T-helper 17 cell (primary cell): ENCODE results near the gene PCP4L1. TPM values are rescaled to one million over a fixed set of nuclear protein-coding genes. Genes with fewer than 3 reads are reported as not detected.

ENCODE experiments used
- ATAC-seq: fragments of 150-1000 bp; cut with Tn5 transposase; 2 replicates; pipeline ENCODE4 v1.10.0; 2021; ENCODE audit warnings: mild to moderate bottlenecking, moderate library complexity
- DNase-seq, 3 donors: peaks; one replicate each; pipeline versions ENCODE4 v3.0.0 to v3.0.0-alpha.2; 2020 to 2021
- H3K9me3 ChIP-seq: one replicate; pipeline ENCODE4 v1.7.0; 2013; ENCODE audit warnings: low read length, mild to moderate bottlenecking; ENCODE audit not compliant: control insufficient read depth, poor library complexity, severe bottlenecking
- H3K27ac Mint-ChIP-seq: one replicate; pipeline ENCODE4 v1.8.0; 2022; ENCODE audit warnings: mild to moderate bottlenecking, moderate library complexity, mixed read lengths
- H3K27me3 Mint-ChIP-seq: one replicate; pipeline ENCODE4 v1.8.0; 2022; ENCODE audit warnings: mixed read lengths
- H3K36me3 Mint-ChIP-seq: one replicate; pipeline ENCODE4 v1.8.0; 2022; ENCODE audit warnings: low read depth, mixed read lengths
- H3K4me1 Mint-ChIP-seq: one replicate; pipeline ENCODE4 v1.8.0; 2022; ENCODE audit warnings: mild to moderate bottlenecking, mixed read lengths
- H3K4me3 Mint-ChIP-seq: one replicate; pipeline ENCODE4 v1.8.0; 2022; ENCODE audit warnings: mild to moderate bottlenecking, moderate library complexity, mixed read lengths
- total RNA-seq, 4 donors: library from RNA in 2 of 4; stranded (reverse) in 2 of 4; gene quantifications; one replicate each; pipeline ENCODE4 v1.2.3 and lab custom pipeline; 2022 to 2026

Gene PCP4L1
- total RNA-seq, 2 donors from 2014 or later = not detected

- Mint-ChIP-seq H3K27ac (no peak overlapping the region), H3K36me3 (peaks cover 8% of the 10 kb centered on the region), H3K4me1 (peaks cover 12% of the 10 kb centered on the region), H3K4me3 (no peak overlapping the region), H3K27me3 (peaks cover 70% of the 10 kb centered on the region)
- ATAC-seq (no peak), DNase-seq (no peak)
- peaks cover 4% of the 10 kb centered on the region for H3K9me3 ChIP-seq
Measured at GRCh38 chr1:161261261-161262235, 3.0 kb downstream of the PCP4L1 start.

GRCh38 chr1:161265305-161265704, 6.8 kb downstream of the PCP4L1 start:
- no peak overlapping the region for H3K27ac Mint-ChIP-seq
- DNase-seq (no peak), ATAC-seq (no peak)
- H3K36me3 Mint-ChIP-seq = peaks cover 2% of the 10 kb centered on the region
- H3K27me3 Mint-ChIP-seq = peaks cover 46% of the 10 kb centered on the region
- H3K9me3 ChIP-seq = no peaks in the 10 kb centered on the region
- H3K4me3 Mint-ChIP-seq = no peak overlapping the region
- peaks cover 9% of the 10 kb centered on the region for H3K4me1 Mint-ChIP-seq

- Mint-ChIP-seq H3K4me3 (no peak overlapping the region), H3K27ac (no peak overlapping the region), H3K4me1 (peaks cover 7% of the 10 kb centered on the region), H3K27me3 (peaks cover 37% of the 10 kb centered on the region), H3K36me3 (no peaks in the 10 kb centered on the region)
- ATAC-seq = no peak
- no peak for DNase-seq
- no peaks in the 10 kb centered on the region for H3K9me3 ChIP-seq
Measured at GRCh38 chr1:161266202-161266601, 7.7 kb downstream of the PCP4L1 start.

GRCh38 chr1:161266836-161267235, 8.3 kb downstream of the PCP4L1 start:
- no peaks in the 10 kb centered on the region for H3K9me3 ChIP-seq
- Mint-ChIP-seq H3K27ac (no peak overlapping the region), H3K4me3 (no peak overlapping the region), H3K36me3 (no peaks in the 10 kb centered on the region), H3K27me3 (peaks cover 36% of the 10 kb centered on the region), H3K4me1 (peaks cover 6% of the 10 kb centered on the region)
- ATAC-seq (no peak), DNase-seq (no peak)

- Mint-ChIP-seq H3K27me3 (peaks cover 34% of the 10 kb centered on the region), H3K4me1 (peaks cover 4% of the 10 kb centered on the region), H3K36me3 (no peaks in the 10 kb centered on the region), H3K4me3 (no peak overlapping the region), H3K27ac (no peak overlapping the region)
- no peak for ATAC-seq
- no peaks in the 10 kb centered on the region for H3K9me3 ChIP-seq
- no peak for DNase-seq
Measured at GRCh38 chr1:161267321-161267720, 8.8 kb downstream of the PCP4L1 start.

- Mint-ChIP-seq H3K36me3 (peaks cover 2% of the 10 kb centered on the region), H3K27me3 (peaks cover 45% of the 10 kb centered on the region), H3K4me3 (no peak overlapping the region), H3K4me1 (peaks cover 2% of the 10 kb centered on the region), H3K27ac (no peak overlapping the region)
- DNase-seq (no peak), ATAC-seq (no peak)
- no peaks in the 10 kb centered on the region for H3K9me3 ChIP-seq
Measured at GRCh38 chr1:161273402-161273801, 14.9 kb downstream of the PCP4L1 start.

DNA sequence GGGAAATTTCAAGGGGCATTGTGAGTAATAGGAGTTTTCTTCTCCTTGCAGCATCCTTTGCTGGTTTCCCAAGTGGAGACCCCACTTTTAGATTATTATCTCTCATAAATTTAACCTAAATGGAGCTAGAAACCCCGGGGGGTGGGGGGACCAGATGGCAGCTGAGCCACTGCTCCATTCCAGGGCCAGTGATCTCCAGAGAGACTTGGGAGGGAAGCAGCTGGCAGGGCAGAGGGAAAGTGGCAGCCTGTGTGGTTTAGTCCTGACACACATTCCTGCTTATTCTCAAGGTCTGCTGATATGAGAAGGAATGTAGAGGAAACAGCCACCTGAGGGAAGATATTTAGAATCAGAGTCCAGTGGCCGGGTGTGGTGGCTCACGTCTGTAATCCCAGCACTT, 16.3 kb downstream of the PCP4L1 start:
- ATAC-seq = no peak
- peaks cover 2% of the 10 kb centered on the region for H3K4me1 Mint-ChIP-seq
- no peak overlapping the region for H3K4me3 Mint-ChIP-seq
- no peak for DNase-seq
- no peaks in the 10 kb centered on the region for H3K9me3 ChIP-seq
- H3K36me3 Mint-ChIP-seq = peaks cover 2% of the 10 kb centered on the region
- H3K27me3 Mint-ChIP-seq = peaks cover 53% of the 10 kb centered on the region
- no peak overlapping the region for H3K27ac Mint-ChIP-seq

DNA sequence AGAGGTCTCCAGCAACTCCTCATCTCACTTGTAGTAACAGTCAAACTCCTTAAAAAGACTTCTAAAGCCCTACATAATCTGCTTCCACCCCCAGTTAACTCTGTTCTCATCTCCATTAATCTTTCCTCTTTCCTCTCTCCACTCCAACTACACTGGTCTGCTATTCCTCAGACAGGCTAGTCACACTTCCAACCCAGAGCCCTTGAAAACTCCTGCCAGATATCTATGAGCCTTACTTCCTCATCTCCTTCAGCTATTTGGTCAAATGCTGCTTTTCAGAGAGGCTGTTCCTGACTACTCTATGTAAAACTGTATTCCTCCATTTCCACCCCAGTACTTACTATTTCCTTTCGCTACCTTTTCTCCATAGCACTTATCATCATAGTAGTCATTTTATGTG, 24.4 kb downstream of the PCP4L1 start:
- DNase-seq (no peak), ATAC-seq (no peak)
- H3K9me3 ChIP-seq = no peaks in the 10 kb centered on the region
- no peak overlapping the region for H3K4me3 Mint-ChIP-seq
- H3K27me3 Mint-ChIP-seq = peaks cover 34% of the 10 kb centered on the region
- peaks cover 15% of the 10 kb centered on the region for H3K36me3 Mint-ChIP-seq
- peaks cover 12% of the 10 kb centered on the region for H3K4me1 Mint-ChIP-seq
- peak overlapping the region; percentile 32 for H3K27ac Mint-ChIP-seq

- H3K4me3 Mint-ChIP-seq = no peak overlapping the region
- peaks cover 20% of the 10 kb centered on the region for H3K27me3 Mint-ChIP-seq
- peaks cover 15% of the 10 kb centered on the region for H3K36me3 Mint-ChIP-seq
- DNase-seq (no peak), ATAC-seq (no peak)
- H3K4me1 Mint-ChIP-seq = peaks cover 10% of the 10 kb centered on the region
- no peak overlapping the region for H3K27ac Mint-ChIP-seq
- no peaks in the 10 kb centered on the region for H3K9me3 ChIP-seq
Measured at GRCh38 chr1:161285113-161285512, 26.6 kb downstream of the PCP4L1 start.

GRCh38 chr1:161285521-161285920, 27.0 kb downstream of the PCP4L1 start:
- Mint-ChIP-seq H3K4me1 (peaks cover 6% of the 10 kb centered on the region), H3K36me3 (peaks cover 10% of the 10 kb centered on the region), H3K27me3 (peaks cover 16% of the 10 kb centered on the region), H3K27ac (no peak overlapping the region), H3K4me3 (no peak overlapping the region)
- no peak for ATAC-seq
- no peaks in the 10 kb centered on the region for H3K9me3 ChIP-seq
- no peak for DNase-seq

- ATAC-seq = no peak
- H3K4me1 Mint-ChIP-seq = peaks cover 8% of the 10 kb centered on the region
- no peak for DNase-seq
- H3K9me3 ChIP-seq = no peaks in the 10 kb centered on the region
- peaks cover 14% of the 10 kb centered on the region for H3K27me3 Mint-ChIP-seq
- H3K36me3 Mint-ChIP-seq = peaks cover 13% of the 10 kb centered on the region
- no peak overlapping the region for H3K4me3 Mint-ChIP-seq
- no peak overlapping the region for H3K27ac Mint-ChIP-seq
Measured at GRCh38 chr1:161287482-161288054, 29.0 kb downstream of the PCP4L1 start.

GRCh38 chr1:161290779-161291178, 32.2 kb downstream of the PCP4L1 start:
- H3K27me3 Mint-ChIP-seq = peaks cover 7% of the 10 kb centered on the region
- H3K36me3 Mint-ChIP-seq = peaks cover 7% of the 10 kb centered on the region
- H3K27ac Mint-ChIP-seq = peak overlapping the region; percentile 83
- H3K9me3 ChIP-seq = no peaks in the 10 kb centered on the region
- no peak overlapping the region for H3K4me3 Mint-ChIP-seq
- no peak for ATAC-seq
- peaks cover 3% of the 10 kb centered on the region for H3K4me1 Mint-ChIP-seq
- no peak for DNase-seq

DNA sequence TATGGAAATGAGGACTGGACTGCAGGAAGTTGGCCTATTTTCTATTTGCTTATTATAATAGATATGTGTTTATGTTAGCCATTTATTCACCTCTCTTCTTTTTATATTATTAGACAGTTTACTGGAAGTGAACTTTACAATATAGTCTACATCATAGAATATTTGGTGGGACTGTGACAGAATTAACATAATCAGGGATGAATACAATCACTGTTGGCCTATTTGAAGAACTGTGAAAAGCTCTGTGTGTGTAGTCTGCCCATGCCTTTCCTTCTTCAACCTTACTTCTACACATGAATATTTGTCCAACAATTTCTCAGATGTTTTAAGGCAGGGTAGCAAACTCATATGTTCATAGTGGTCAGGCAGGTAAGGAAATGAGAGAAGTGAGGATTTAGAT, 38.9 kb downstream of the PCP4L1 start:
- Mint-ChIP-seq H3K27ac (no peak overlapping the region), H3K4me1 (peaks cover 9% of the 10 kb centered on the region), H3K27me3 (no peaks in the 10 kb centered on the region), H3K4me3 (no peak overlapping the region), H3K36me3 (peaks cover 2% of the 10 kb centered on the region)
- DNase-seq (no peak), ATAC-seq (no peak)
- no peaks in the 10 kb centered on the region for H3K9me3 ChIP-seq
